LNCaP clone FGC (cell line): Measurements from ENCODE around the gene VWA3B.
"Not testable (repeated sequence)": the region's sequence is repeated elsewhere in the genome, so short reads cannot be mapped to it uniquely, and the experiment has no call there.

ENCODE experiments used
- DNase-seq: peaks from one replicate; pipeline ENCODE4 v3.0.0-alpha.2; 2011; ENCODE audit warnings: low read depth
- H3K4me3 ChIP-seq: 2 replicates; pipeline ENCODE4 v1.5.1; 2011; ENCODE audit warnings: mild to moderate bottlenecking, low read depth, low read length, control low read depth
- CTCF ChIP-seq: IDR thresholded peaks from 2 replicates; pipeline ENCODE4 v1.5.1; 2012; ENCODE audit warnings: mild to moderate bottlenecking; ENCODE audit not compliant: control insufficient read depth, insufficient read depth; ENCODE audit errors: extremely low read depth

VWA3B gene

GRCh38 chr2:98300141-98300874, 213.3 kb downstream of the VWA3B start:
- TF ChIP-seq CTCF, result no peak
- DNase-seq, result no peak
- no peak overlapping the region for H3K4me3 ChIP-seq

GRCh38 chr2:98301469-98301868, 214.5 kb downstream of the VWA3B start:
- no peak for TF ChIP-seq CTCF
- H3K4me3 ChIP-seq, result no peak overlapping the region
- DNase-seq, result no peak

- not testable (repeated sequence) for H3K4me3 ChIP-seq
- DNase-seq, result peak; percentile 87
Measured at GRCh38 chr2:98307131-98307696, 220.2 kb downstream of the VWA3B start.

GRCh38 chr2:98308068-98308467, 221.1 kb downstream of the VWA3B start:
- no peak for TF ChIP-seq CTCF
- DNase-seq, result no peak
- H3K4me3 ChIP-seq, result no peak overlapping the region; the same call in 1 of the 2 replicates

GRCh38 chr2:98308532-98308931, 221.6 kb downstream of the VWA3B start:
- no peak for DNase-seq
- TF ChIP-seq CTCF, result no peak
- H3K4me3 ChIP-seq, result no peak overlapping the region

- H3K4me3 ChIP-seq, result no peak overlapping the region
- TF ChIP-seq CTCF, result no peak
- no peak for DNase-seq
Measured at GRCh38 chr2:98309580-98309979, 222.6 kb downstream of the VWA3B start.

- no peak overlapping the region for H3K4me3 ChIP-seq
- no peak for DNase-seq
- no peak for TF ChIP-seq CTCF
Measured at GRCh38 chr2:98310010-98310409, 223.0 kb downstream of the VWA3B start.
